GM10847 (cell line): ENCODE results near the gene WDR74.

Experiments used
- POLR2A ChIP-seq: IDR thresholded peaks from 2 replicates; pipeline ENCODE4 v1.6.1; 2011; ENCODE audit not compliant: insufficient read length; ENCODE audit errors: extremely low read depth

The WDR74 gene

GRCh38 chr11:62831520-62832335 lies 7.7 kb downstream of the WDR74 start, which contains the start of gene STX5:
STX5 (minus strand) TSS chr11:62832051; CDS start chr11:62831243, 808 bp downstream.
- TF ChIP-seq POLR2A = peak; percentile 66

GRCh38 chr11:62830904-62831519 lies 8.4 kb downstream of the WDR74 start:
- no peak for TF ChIP-seq POLR2A

GRCh38 chr11:62823677-62824076 lies 15.7 kb downstream of the WDR74 start:
- no peak for TF ChIP-seq POLR2A

- no peak for TF ChIP-seq POLR2A
These were observed 22.3 kb downstream of the WDR74 start for GRCh38 chr11:62817129-62817528.

GRCh38 chr11:62816557-62816956 lies 22.8 kb downstream of the WDR74 start:
- no peak for TF ChIP-seq POLR2A

GRCh38 chr11:62811659-62812058 lies 27.7 kb downstream of the WDR74 start:
- TF ChIP-seq POLR2A = no peak

- TF ChIP-seq POLR2A = no peak
These were observed 28.6 kb downstream of the WDR74 start for GRCh38 chr11:62810748-62811147.

GRCh38 chr11:62806611-62807121 lies 32.7 kb downstream of the WDR74 start:
- TF ChIP-seq POLR2A = no peak

GRCh38 chr11:62805961-62806441 lies 33.4 kb downstream of the WDR74 start:
- no peak for TF ChIP-seq POLR2A

- peak; percentile 100 for TF ChIP-seq POLR2A
These were observed 34.1 kb downstream of the WDR74 start, which contains the start of gene NXF1 for GRCh38 chr11:62805076-62805892. NXF1 (minus strand) TSS chr11:62805440; CDS start chr11:62805356, 84 bp downstream.

- TF ChIP-seq POLR2A = no peak
These were observed 34.9 kb downstream of the WDR74 start for GRCh38 chr11:62804310-62805075.

GRCh38 chr11:62801071-62801470 lies 38.3 kb downstream of the WDR74 start:
- TF ChIP-seq POLR2A = no peak

GRCh38 chr11:62799486-62799885 lies 39.9 kb downstream of the WDR74 start:
- TF ChIP-seq POLR2A = no peak

GRCh38 chr11:62796281-62796680 lies 43.1 kb downstream of the WDR74 start:
- TF ChIP-seq POLR2A = no peak
